H1 (cell line): ENCODE measurements around the gene COL5A2. TPM values are rescaled to one million over a fixed set of nuclear protein-coding genes. Genes with fewer than 3 reads are reported as not detected.

Experiments
- CHD7 ChIP-seq: fragments of 300-600 bp; sonication (generic); IDR thresholded peaks from 2 replicates; pipeline ENCODE4 v1.7.1; 2012; ENCODE audit warnings: low read length, moderate library complexity, mild to moderate bottlenecking, inconsistent platforms; ENCODE audit not compliant: insufficient replicate concordance
- MAFK ChIP-seq: IDR thresholded peaks from 2 replicates; pipeline ENCODE4 v1.6.1; 2012; ENCODE audit warnings: low read depth, mild to moderate bottlenecking, improper control_type of control experiment, low read length
- RFX5 ChIP-seq: IDR thresholded peaks from 2 replicates; pipeline ENCODE4 v1.6.1; 2011; ENCODE audit warnings: low read depth, low read length, improper control_type of control experiment, borderline replicate concordance
- TAF7 ChIP-seq: optimal IDR thresholded peaks from 2 replicates; pipeline ENCODE3; 2011; ENCODE audit warnings: low read depth, mild to moderate bottlenecking, inconsistent platforms, low read length, moderate library complexity, borderline replicate concordance
- TEAD4 ChIP-seq: IDR thresholded peaks from 2 replicates; pipeline ENCODE4 v1.6.1; 2012; ENCODE audit warnings: low read depth, low read length, inconsistent platforms, mixed read lengths
- polyA plus RNA-seq, 7 experiments: library from polyadenylated mRNA; depleted of rRNA in 3 of 7; stranded (reverse) in 5 of 7; unstranded in 2 of 7; fragments of >200 nt in 5 of 7; fragments of 200-250 nt in 2 of 7; gene quantifications; 1 replicate in 5 of 7; 2 replicates in 1 of 7; 4 replicates in 1 of 7; pipeline versions ENCODE4 v1.2.1 to v1.2.3, GENCODE V29; 2011 to 2013; ENCODE audit warnings: missing spikeins in 2 of 7, mixed read lengths in 2 of 7
- total RNA-seq: library from RNA; stranded (reverse); fragmentation: NEBNext Ultra II Directional; extraction: Animal tissue kit (Norgen Biotek cat#: 25700); gene quantifications from 2 replicates; pipeline ENCODE4 v1.2.1, GENCODE V29; 2021

COL5A2 gene
- total and polyA plus RNA-seq, 2 of the 8 experiments (the other 6 are each of a cell fraction or from before 2014, with no cell fraction given) = 4.7 to 24.2 TPM

GRCh38 chr2:189151906-189152305 lies 27.7 kb downstream of the COL5A2 start (continued):
- TF ChIP-seq CHD7 (no peak), RFX5 (no peak), TEAD4 (no peak), TAF7 (no peak), MAFK (no peak)
